ENCODE measurements around the gene NMT1.

GRCh38 chr17:45011767-45012166, 49.4 kb upstream of the NMT1 start:
- TF ChIP-seq CTCF (IDR thresholded peaks at IDR 0.05; ENCODE audit: low read depth, low read length, missing input control), result no peak
- no peak for TF ChIP-seq ATF3 (IDR thresholded peaks at IDR 0.05)
- no peak for TF ChIP-seq REST (IDR thresholded peaks at IDR 0.05)
- no peak for TF ChIP-seq TAF1 (conservative IDR thresholded peaks at IDR 0.05)
- TF ChIP-seq SP1 (IDR thresholded peaks at IDR 0.05), result no peak
